ENCODE measurements around the gene TSPAN9. TPM values are rescaled to one million over a fixed set of nuclear protein-coding genes. Genes with fewer than 3 reads are reported as not detected.

The TSPAN9 gene
- polyA plus RNA-seq, 4 donors: 79.9 to 98.9 (median 89.6) TPM

- DNase-seq (ENCODE audit: low read depth in 4 of 4, low spot score in 3 of 4): no peak
These were observed 141.3 kb downstream of the TSPAN9 start for GRCh38 chr12:3218228-3219171.

GRCh38 chr12:3219233-3219632, 142.1 kb downstream of the TSPAN9 start:
- DNase-seq (ENCODE audit: low read depth in 4 of 4, low spot score in 3 of 4): no peak

DNA sequence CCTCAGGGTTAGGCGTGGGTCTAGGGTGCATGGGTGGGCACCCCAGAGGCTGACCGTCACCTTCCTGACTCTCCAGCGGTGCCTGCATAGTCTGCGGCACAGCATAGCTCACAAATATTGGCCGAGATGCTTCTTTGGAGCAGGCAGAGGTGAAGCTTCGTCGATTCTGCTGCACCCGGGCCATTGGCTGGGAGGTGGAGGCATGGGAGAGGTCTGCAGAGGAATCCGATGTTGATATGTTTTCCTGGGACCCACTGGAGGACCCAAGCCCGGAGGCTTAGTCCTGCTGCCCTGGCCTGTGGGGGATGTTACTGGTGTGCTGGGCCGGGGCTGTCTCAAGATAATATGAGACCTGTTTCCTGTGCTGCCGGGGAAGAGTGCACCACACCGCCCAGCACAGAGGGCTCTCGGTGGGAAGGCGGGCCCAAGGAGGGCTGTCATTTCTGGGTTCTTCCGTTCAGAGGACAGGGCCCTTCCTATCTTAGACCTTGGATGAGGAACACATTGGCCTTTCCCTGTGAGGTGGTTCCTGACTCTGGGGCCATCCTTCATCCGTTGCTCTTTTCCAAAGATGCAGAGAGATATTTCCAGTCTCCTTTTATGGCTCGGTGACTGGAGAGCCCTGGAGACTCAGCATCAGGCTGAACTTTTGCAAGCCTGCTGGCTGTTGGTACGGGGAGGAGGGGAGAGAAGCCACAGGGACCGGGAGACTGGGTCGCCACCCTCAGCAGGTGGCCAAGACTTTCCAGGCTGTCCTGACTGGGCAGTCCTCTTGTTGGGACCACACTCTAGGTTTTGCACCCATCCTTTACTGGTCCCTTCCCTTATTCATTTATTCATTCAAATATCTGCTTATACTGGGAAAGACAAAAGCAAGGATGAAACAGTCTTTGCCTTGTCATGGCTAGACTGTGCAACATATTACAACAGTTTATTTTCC, 143.5 kb downstream of the TSPAN9 start:
- DNase-seq (ENCODE audit: low read depth in 4 of 4, low spot score in 3 of 4): no peak

DNA sequence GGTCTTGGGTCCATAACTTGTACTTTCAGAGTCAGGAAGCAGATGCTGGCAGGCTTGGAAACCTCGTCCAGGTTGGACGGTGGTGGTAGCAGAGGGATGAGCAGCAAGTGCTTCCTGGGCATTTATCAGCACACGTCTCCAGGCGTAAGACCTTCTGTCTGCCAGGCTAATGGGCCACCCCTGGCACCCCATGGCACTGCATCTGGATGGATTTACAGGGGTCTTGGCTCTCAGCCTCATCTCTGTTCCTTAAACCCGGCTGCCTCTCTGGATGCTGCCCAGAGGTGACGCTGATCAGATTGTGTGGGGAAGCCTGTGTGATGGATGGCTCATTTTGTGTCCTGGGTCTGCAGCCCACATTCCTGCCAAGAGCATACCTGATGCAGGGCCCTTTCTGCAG, 145.1 kb downstream of the TSPAN9 start:
- DNase-seq (ENCODE audit: low read depth in 4 of 4, low spot score in 3 of 4): no peak

GRCh38 chr12:3222979-3223378, 145.8 kb downstream of the TSPAN9 start:
- DNase-seq (ENCODE audit: low read depth in 4 of 4, low spot score in 3 of 4): no peak

DNA sequence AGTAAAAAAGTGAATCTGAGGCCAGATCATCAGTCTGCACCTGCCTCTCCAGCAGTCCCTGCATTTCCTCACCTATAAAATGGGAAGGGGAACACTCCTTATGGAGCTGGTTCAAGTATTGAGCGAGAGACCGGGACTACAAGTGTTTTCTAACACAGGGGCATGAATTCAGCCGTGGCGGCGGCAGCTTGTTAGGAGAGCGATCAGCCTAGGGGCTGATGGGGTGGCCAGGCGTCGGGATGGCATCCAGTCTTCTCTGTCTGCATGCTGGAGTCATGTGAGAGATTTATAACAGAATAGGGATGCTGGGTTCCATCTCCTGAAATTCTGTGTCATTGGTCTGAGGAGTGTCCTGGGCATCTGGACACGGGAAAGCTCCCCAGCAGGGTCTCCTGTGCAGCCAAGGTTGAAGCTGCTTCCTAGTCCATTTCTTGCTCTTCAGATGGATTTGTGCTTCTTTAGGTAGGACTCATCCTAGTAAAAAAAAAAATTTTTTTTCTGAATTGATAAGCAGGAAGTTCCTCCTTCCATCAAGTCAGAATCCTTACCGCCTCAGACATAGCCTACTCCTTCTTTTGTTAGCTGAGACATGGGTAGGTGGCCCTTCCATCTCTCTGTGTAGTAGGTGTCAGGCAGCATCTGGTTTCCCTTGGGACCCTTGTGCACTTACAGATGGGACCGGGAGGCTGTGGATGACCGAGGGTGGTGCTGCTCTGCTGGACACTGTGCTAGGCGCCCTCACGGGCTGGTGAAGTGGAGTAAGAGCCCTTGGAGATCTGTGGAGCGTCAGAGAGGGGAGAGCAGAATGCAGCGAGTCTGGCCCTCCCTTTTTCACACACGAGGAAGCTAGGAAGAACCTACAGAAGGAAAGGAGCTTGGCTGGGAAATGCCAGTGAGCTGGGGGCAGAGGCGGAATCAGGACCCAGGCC, 146.7 kb downstream of the TSPAN9 start:
- no peak for DNase-seq (ENCODE audit: low read depth in 4 of 4, low spot score in 3 of 4)

DNA sequence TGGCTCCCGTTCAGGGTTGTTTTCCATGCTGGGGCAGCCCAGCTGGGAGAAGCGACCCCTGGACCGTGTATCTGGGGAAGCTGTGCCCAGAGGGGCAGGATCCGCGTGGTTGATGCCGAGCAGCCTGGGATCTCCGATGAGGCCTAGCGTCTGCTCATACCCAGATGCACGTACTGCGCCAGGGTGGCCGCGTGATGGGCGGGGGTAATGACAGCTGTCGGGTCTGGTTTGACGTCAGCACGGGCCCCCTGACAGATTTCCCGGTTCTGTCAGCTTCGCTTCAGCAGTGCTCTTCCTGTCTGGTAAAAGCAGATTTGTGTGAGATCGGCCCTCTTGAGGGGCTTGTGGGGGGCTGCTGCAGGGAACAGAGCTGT, 147.3 kb downstream of the TSPAN9 start:
- no peak for DNase-seq (ENCODE audit: low read depth in 4 of 4, low spot score in 3 of 4)

DNA sequence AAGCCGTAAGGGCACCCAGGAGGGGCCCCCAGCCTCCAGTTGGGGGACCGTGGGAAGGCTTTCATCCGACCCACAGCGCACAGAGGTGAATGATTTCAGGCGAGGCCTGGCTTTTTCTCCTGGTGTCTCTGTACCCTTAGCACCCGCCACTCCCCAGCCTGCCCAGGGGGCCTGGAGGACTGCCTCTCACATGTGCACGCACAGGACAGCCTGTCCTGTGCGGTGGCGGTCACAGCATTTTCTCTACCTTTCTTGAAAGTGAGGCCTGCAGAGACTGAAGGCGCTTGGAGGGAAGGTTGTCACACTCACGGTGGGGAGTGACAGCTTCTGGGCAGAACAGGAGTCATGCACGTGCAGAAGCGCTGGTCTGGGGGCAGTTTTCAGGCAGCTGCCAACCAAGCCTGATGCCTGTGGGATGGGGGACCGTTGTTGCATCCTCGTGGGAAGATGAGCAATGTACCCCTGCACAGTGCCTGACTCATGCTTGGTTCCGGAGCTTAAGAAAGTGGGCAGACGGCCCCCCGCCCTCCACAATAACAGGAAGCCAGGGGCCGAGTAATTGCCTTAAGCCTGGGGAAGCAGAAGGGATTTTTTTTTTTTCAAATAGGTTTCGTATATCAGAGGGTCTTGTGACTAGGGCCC, 148.1 kb downstream of the TSPAN9 start:
- DNase-seq (ENCODE audit: low read depth in 4 of 4, low spot score in 3 of 4): no peak

GRCh38 chr12:3225796-3226180, 148.6 kb downstream of the TSPAN9 start:
- DNase-seq (ENCODE audit: low read depth in 4 of 4, low spot score in 3 of 4): no peak

- no peak for DNase-seq (ENCODE audit: low read depth in 4 of 4, low spot score in 3 of 4)
These were observed 149.1 kb downstream of the TSPAN9 start for GRCh38 chr12:3226264-3226663.

DNA sequence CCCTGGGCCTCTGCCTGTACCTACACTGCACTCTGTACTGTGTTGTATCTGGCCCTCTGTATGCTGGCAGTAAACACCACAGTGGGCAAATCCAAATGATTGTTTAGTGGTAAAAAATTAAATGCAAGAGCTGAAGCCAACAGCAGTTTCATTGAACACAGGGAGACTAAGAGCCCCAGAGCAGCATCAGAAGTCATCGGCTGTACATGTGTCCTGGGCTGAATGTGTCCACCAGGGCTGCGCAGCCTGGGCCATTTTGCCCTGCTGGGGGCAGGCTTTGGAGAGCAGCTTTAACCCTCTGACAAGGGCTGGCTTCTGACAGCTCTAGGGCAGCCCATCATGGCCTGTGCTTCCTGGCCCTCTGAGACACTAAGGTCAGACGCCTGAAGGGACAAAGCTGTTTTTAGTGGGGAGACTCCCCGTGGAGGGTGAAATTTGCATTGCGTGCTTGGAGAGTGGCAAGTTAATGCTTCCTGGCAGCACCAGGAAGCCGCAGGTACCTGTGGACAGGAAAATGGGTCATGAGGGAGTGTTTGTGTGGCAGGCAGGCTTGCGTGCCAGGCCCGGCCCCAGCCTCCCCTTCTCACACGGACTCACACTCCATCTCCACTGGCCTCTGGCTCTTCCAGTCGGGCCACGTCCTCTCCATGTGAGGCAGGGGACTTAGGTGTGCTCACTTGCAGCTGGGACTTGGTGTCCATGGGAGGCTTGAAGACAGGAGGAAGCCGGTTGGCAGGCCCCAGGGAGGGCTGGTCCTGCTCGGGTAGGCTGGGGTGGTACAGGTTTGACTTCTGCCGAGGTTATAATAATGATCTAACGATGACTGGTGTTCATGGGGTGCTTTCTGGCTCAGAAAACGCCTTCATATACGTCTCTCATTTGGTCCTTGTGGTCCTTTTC, 150.1 kb downstream of the TSPAN9 start:
- no peak for DNase-seq (ENCODE audit: low read depth in 4 of 4, low spot score in 3 of 4)

DNA sequence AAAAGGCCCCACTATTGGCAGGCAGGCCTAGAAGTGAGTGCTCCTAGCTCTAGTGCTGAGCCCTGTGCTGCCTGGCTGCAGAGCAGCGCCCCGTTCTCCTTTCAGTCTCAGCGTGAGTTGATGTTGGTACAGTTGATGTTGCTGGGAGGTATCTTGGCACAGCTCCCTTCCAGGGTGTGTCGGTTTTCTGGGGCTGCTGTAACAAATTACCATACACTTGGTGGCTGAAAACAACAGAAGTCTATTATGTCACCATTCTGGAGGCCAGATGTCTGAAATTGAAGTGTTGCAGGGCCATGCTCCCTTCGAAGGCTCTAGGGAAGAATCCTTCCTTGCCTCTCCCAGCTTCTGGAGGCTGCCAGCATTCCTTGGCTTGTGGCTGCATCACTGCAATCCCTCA, 151.4 kb downstream of the TSPAN9 start:
- DNase-seq (ENCODE audit: low read depth in 4 of 4, low spot score in 3 of 4): no peak

- DNase-seq (ENCODE audit: low read depth in 4 of 4, low spot score in 3 of 4): no peak
These were observed 152.4 kb downstream of the TSPAN9 start for GRCh38 chr12:3229577-3229976.

GRCh38 chr12:3230758-3231375, 153.7 kb downstream of the TSPAN9 start:
- no peak for DNase-seq (ENCODE audit: low read depth in 4 of 4, low spot score in 3 of 4)

DNA sequence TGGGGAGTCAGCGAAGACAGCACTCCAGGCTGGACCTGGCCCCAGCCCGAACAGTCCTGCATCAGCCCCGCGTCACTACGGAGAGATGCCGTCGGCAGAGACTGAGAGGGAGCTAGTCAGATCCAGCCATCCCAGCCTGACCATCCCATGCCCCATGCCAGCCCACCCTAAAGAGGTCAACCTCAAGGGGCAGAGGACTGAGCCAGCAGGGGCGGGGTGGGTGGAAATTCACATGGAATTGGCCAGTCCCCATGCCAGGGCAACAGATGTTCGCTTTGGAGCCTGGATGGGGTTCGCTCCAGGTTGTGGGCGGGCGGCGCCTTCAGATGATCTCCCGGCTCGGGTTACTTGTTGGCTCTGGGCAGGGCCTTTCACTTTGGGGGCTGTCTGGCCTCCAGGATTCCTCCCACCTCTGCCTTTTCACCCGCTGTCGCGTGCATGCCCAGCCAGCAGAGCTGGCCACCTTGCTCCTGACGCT, 154.3 kb downstream of the TSPAN9 start:
- DNase-seq (ENCODE audit: low read depth in 4 of 4, low spot score in 3 of 4): no peak

DNA sequence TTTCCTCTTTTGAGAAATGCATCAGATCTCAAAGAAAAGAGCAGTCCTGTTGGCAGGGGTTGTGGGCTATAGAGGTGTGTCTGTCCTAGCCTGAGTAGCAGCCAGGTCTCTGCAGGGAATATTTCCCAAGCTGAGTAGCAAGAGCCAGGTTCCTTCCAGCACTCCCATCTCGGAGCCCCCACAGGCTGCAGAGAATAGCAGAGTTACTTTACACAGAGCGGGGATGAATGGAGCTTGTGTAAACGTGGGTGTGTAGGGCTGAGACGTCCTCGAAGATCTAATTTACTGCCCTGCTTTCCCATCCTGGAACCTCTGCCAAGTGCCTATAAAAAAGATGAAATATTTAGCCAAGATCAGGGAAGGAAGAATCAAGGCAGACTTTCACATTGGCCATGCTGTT, 156.6 kb downstream of the TSPAN9 start:
- DNase-seq (ENCODE audit: low read depth in 4 of 4, low spot score in 3 of 4): no peak

- DNase-seq (ENCODE audit: low read depth in 4 of 4, low spot score in 3 of 4): no peak
These were observed 159.4 kb downstream of the TSPAN9 start for GRCh38 chr12:3236345-3237187.

Data from left renal pelvis (tissue), 4 donors.